ENCODE results near the gene ADGRD1.
"Not testable (repeated sequence)": the region's sequence is repeated elsewhere in the genome, so short reads cannot be mapped to it uniquely, and the experiment has no call there.

Gene ADGRD1

GRCh38 chr12:130988751-130989150 is 35.0 kb downstream of the ADGRD1 start:
- no peak for DNase-seq

GRCh38 chr12:130989391-130989790 is 35.7 kb downstream of the ADGRD1 start:
- DNase-seq, result no peak

- DNase-seq, result no peak
Observed at GRCh38 chr12:130990034-130990433, 36.3 kb downstream of the ADGRD1 start.

GRCh38 chr12:130992448-130992847 is 38.7 kb downstream of the ADGRD1 start:
- no peak for DNase-seq

GRCh38 chr12:130992979-130993538 is 39.4 kb downstream of the ADGRD1 start:
- no peak for DNase-seq

DNA sequence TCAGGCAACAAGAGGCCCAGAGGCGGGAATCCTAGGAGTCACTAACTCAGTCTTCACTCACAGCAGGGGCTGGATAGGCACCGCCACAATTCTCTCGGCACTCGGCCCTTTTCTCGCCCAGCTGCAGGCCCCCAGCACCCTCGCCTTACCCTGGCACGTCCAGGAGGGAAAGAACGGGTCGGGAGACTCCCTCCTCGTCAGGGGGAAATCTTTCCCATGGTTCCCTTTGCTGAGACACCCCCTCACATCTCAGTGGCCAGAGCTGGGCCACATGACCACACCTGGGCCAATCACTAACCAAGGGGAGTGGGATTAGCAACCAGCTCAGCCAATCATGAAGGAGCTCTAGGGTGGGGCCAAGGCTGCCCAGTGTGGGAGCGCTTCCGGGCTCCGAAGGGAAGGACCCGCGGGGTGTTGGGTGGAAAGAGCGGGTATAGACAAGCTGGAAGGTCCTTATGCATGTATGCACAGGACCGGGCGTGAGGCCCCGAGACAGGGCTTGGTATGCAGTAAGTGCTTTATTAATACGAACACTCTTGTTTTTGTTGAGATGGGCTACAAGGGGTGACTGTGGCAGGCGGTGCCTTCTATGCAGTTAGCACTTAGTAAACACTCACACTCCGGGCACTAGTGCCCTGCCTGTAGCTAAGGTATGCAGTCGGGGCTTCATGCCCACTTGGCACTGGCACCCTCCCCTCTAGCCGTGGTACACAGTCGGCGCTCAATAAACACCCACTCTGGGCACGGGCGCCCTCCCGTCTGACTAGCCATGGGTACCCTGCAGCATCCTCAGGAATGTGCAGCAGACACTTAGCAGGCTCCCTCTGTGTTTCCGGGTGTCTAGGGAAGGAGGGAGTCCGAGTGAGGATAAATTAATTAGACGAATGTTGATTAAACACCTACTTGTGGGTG is 40.3 kb downstream of the ADGRD1 start:
- DNase-seq, result no peak

- DNase-seq, result no peak
Observed at GRCh38 chr12:130994821-130995375, 41.2 kb downstream of the ADGRD1 start.

GRCh38 chr12:130995386-130995969 is 41.8 kb downstream of the ADGRD1 start:
- not testable (repeated sequence) for DNase-seq

DNA sequence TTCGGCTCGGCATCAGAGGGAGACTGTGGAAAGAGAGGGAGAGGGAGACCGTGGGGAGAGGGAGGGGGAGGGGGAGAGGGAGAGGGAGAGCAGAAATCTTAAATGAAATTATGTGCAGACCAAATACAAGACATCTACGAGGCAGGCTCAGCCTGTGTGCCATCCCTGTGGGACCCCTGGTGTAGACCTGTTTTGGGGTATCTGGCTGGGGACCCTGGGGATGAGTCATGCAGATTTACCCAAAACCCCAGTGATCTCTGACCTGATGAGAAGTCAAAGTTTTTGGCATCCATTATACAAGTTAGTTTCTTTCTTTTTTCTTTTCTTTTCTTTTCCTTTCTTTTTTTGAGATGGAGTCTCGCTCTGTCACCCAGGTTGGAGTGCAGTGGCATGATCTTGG is 44.4 kb downstream of the ADGRD1 start:
- DNase-seq, result no peak

- DNase-seq, result no peak
Observed at GRCh38 chr12:131000000-131000486, 46.3 kb downstream of the ADGRD1 start.

DNA sequence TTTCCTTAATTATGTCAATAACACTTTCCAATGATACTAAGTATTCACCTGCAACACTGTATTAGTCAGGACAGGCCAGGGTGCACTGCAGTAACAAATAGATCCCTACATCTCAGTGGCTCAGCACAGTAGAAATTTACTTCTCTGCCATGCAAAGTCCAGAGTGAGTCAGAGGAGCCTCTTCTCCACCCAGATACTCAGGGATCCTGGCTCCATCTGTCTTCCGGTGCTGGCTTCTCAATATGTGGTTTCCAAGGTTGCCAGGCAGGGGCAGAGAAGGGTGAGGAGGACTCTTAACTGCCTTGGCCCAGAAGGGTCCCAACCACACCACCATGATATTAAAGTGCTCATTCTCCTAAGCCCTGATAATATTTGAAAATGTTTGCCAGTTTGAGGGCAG is 47.8 kb downstream of the ADGRD1 start:
- no peak for DNase-seq

DNA sequence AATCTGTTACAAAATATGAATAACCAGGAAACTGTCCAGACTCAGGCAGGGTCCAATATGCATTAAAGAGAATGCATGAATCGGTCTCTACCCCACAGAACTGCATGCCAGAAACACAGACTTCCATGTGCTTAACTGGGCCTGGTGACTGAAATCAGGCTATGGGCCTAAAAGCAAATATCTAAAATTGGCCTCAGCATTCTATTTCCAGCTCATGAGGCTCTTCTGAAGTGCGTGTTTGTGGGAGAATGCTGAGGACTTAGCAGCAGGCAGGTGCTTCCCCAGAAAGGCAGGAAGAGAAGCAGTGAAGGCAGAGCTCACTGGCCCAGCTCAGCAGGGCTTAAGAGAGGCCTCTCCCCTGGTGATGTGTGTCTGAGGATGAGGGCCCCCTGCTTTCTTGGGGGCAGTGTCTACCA is 48.5 kb downstream of the ADGRD1 start:
- DNase-seq, result no peak

DNA sequence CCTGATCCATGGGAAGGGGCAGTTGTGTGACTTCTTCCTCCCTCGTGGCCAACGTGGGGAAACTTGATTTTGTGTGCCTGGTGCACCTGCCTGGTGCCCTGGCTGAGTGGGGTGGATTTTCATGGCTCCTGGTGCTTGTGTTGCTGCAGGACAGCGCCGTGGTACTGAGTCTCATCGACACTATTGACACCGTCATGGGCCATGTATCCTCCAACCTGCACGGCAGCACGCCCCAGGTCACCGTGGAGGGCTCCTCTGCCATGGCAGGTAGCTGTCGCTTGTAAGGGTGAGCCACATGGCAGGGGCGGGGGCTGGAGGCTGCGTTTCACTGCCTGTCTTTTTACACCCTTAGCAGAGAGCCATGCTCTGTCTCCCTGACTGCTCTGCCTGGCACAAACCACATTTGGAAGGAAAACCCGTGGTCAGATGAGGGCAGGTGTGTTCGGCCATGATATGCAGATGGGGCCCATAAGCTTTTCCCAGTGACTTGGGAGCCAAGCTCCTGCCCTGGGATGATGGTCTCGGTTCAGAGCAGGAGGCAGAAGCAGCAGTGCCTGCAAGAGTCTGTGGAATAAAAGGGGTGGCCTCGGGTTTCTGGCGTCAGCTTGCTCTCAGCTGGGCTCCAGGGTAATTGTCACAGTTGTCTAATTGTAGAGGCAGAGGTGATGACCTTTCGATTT is 49.5 kb downstream of the ADGRD1 start:
- DNase-seq, result no peak

GRCh38 chr12:131003716-131004045 is 50.0 kb downstream of the ADGRD1 start:
- DNase-seq, result no peak

DNA sequence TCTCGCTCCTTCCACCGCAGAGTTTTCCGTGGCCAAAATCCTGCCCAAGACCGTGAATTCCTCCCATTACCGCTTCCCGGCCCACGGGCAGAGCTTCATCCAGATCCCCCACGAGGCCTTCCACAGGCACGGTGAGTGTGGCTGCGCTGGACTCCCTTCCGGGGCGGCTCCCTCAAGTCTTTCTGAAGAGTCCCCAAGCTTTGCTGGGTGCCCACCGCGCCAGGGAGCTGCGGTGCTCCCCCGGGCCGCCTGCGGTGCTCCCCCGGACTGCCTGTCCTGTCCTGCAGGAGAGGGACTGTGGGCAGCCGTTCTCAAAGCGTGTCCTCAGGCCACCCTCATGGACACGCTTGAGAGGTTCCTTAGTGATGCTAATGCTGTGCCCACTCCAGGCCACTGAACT is 50.5 kb downstream of the ADGRD1 start:
- no peak for DNase-seq

GRCh38 chr12:131005161-131006035 is 51.7 kb downstream of the ADGRD1 start:
- no peak for DNase-seq

- no peak for DNase-seq
Observed at GRCh38 chr12:131006036-131006735, 52.5 kb downstream of the ADGRD1 start.

DNA sequence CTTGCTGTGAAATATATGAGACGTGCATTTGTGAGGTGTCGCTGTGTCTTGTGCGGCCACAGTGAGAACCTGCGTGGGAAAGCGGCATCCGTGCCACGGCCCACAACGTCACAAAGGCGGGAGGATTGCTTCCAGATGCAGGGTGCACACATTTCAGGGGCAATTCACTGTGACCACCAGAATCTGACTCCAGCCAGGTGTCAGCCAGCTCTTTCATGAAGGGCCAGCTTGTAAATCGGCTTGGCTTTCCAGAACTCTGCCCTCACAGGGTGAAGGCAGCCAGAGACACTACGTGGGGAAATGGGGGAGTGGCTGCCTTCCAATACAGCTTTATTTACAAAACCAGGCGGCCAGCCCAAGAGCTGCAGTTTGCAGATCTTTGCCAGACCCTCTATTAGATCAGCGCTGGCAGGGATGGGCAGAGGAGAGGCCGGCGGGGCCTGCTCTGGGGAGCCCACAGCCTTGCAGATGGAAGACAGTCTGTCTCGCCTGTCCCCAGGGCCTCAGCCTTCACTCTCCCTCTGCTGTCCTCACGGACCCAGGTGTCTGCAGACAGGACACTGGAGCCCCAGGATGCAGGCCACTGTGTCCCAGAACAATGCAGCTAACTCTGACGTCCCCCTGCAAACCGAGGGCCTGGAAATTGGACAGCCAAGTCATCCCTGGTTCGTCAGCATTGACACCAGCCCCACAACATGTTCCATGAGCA is 53.5 kb downstream of the ADGRD1 start:
- DNase-seq, result no peak

DNA sequence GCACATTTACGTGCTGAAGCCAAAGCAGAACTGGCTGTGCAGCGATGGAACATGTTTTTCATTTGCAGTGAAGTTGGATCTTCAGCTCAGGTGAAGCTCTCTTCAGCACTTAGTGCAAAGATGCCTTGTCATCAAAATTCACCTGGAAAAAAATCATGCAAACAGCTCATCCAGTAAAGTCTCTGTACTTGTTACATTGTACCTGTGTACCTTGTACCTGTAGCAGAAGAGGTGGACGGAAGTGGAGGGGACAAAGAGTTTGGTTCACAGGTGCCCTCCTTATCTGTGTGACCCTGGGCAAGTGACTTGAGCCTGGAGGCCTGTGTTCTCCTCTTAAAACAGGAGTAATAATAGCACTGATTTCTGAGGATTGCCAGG is 54.0 kb downstream of the ADGRD1 start:
- DNase-seq, result no peak

- no peak for DNase-seq
Observed at GRCh38 chr12:131008131-131008912, 54.6 kb downstream of the ADGRD1 start.

All from stimulated activated CD4-positive, alpha-beta T cell treated with anti-CD3 and anti-CD28 coated beads, Interleukin-1b, Interleukin-23, amount 100 ng/mL, for 48 hours (primary cell).